ENCODE results near the gene FAM3B.

Gene FAM3B

GRCh38 chr21:41307219-41307618, 9.4 kb upstream of the FAM3B start:
- TF ChIP-seq, protein P1, sequence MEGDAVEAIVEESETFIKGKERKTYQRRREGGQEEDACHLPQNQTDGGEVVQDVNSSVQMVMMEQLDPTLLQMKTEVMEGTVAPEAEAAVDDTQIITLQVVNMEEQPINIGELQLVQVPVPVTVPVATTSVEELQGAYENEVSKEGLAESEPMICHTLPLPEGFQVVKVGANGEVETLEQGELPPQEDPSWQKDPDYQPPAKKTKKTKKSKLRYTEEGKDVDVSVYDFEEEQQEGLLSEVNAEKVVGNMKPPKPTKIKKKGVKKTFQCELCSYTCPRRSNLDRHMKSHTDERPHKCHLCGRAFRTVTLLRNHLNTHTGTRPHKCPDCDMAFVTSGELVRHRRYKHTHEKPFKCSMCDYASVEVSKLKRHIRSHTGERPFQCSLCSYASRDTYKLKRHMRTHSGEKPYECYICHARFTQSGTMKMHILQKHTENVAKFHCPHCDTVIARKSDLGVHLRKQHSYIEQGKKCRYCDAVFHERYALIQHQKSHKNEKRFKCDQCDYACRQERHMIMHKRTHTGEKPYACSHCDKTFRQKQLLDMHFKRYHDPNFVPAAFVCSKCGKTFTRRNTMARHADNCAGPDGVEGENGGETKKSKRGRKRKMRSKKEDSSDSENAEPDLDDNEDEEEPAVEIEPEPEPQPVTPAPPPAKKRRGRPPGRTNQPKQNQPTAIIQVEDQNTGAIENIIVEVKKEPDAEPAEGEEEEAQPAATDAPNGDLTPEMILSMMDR (IDR thresholded peaks at IDR 0.05), result no peak

- TF ChIP-seq, protein P1 (IDR thresholded peaks at IDR 0.05), result no peak
Observed at GRCh38 chr21:41315726-41316125, 875 bp upstream of the FAM3B start.

DNA sequence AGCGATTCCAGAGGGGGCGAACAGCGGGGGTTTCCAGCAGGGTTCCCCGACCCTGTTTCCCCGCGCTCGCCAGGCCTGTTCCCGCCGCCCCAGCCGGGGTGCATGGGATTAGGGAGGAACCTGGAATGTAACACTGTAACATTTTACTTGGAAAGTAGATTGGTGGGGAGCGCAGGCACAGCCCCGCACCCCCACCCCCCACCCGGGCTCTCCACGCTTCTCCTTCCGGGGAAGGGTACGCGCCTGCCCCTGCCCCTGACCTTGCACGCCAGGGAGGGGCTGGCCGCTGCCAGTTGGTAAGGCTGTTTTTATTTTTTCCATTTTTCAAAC, 427 bp downstream of the FAM3B start:
- TF ChIP-seq, protein P1 (IDR thresholded peaks at IDR 0.05), result no peak

GRCh38 chr21:41317458-41317857, 857 bp downstream of the FAM3B start:
- TF ChIP-seq, protein P1 (IDR thresholded peaks at IDR 0.05), result no peak

DNA sequence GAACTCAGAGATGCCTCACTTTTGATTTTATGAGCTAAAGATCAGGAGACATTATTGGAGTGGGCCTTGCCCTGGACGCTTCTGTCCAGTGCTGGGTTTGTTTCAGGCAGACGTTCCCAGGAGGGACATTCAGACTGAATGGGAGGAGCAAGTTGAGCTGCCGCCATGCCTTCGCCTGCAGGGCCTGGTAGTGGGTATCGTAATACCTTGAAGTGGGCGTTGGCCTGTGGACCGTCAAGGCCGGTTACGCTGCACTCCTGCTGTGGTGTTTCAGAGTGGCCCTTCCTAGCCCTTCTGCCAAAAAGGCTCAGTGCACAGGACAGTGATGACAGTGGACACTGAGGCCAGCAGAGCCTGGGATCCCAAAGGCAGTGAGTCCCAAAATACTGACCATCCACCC, 1.6 kb downstream of the FAM3B start:
- TF ChIP-seq, protein P1 (IDR thresholded peaks at IDR 0.05), result no peak

- TF ChIP-seq, protein P1 (IDR thresholded peaks at IDR 0.05), result no peak
Observed at GRCh38 chr21:41319273-41319672, 2.7 kb downstream of the FAM3B start.

DNA sequence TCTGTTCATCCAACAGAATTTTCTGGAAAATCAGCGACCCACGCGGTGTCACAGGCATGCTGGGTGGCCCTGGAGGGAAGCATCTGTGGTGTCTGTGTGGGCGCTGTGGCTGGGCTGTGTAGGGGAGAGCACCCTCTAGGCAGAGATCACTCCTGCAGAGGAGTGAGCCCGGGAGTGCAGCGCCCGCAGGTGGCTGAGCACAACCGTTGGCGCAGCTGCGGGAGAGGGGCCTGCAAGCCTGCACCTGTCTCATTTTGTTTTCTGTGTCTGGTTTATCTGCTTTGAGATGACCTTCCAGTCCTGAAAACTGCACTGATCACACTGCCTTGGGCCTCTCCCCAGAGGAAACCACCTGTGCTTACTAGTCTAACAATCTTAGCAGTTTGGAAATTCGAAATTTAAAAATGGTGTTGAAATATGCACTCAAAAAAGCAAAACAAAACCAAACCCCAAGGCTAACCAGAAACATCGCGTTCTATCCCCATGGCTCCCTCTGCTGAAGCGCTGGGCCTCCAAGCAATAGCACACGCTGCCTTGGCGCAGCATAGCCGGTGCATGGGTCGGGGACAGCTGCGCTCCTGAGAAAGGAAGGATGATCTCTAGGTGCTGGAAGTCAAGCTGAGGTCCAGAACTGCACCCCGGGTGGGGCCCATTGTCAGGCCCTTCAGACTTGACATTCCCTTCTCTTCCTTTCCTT, 4.8 kb downstream of the FAM3B start:
- TF ChIP-seq, protein P1 (IDR thresholded peaks at IDR 0.05), result no peak

Data from LNCAP (cell line).